ENCODE results near the gene ZNF408.

The ZNF408 gene

GRCh38 chr11:46725338-46726205, 24.7 kb downstream of the ZNF408 start:
- DNase-seq (ENCODE audit: extremely low read depth in 1 of 2, low read depth in 1 of 2), result no peak

GRCh38 chr11:46726206-46726862, 25.5 kb downstream of the ZNF408 start:
- no peak for DNase-seq (ENCODE audit: extremely low read depth in 1 of 2, low read depth in 1 of 2)

GRCh38 chr11:46727952-46728658, 27.3 kb downstream of the ZNF408 start:
- DNase-seq (ENCODE audit: extremely low read depth in 1 of 2, low read depth in 1 of 2), result no peak

- DNase-seq (ENCODE audit: extremely low read depth in 1 of 2, low read depth in 1 of 2), result no peak
These were observed 27.8 kb downstream of the ZNF408 start for GRCh38 chr11:46728659-46729040.

GRCh38 chr11:46729110-46730027, 28.5 kb downstream of the ZNF408 start:
- no peak for DNase-seq (ENCODE audit: extremely low read depth in 1 of 2, low read depth in 1 of 2)

- DNase-seq (ENCODE audit: extremely low read depth in 1 of 2, low read depth in 1 of 2), result no peak
These were observed 30.7 kb downstream of the ZNF408 start for GRCh38 chr11:46731545-46731944.

- DNase-seq (ENCODE audit: extremely low read depth in 1 of 2, low read depth in 1 of 2), result no peak
These were observed 32.4 kb downstream of the ZNF408 start for GRCh38 chr11:46733234-46733633.

GRCh38 chr11:46736146-46736545, 35.3 kb downstream of the ZNF408 start:
- no peak for DNase-seq (ENCODE audit: extremely low read depth in 1 of 2, low read depth in 1 of 2)

GRCh38 chr11:46736615-46737014, 35.8 kb downstream of the ZNF408 start:
- no peak for DNase-seq (ENCODE audit: extremely low read depth in 1 of 2, low read depth in 1 of 2)

- no peak for DNase-seq (ENCODE audit: extremely low read depth in 1 of 2, low read depth in 1 of 2)
These were observed 36.9 kb downstream of the ZNF408 start for GRCh38 chr11:46737699-46738098.

GRCh38 chr11:46738887-46739286, 38.1 kb downstream of the ZNF408 start:
- DNase-seq (ENCODE audit: extremely low read depth in 1 of 2, low read depth in 1 of 2), result no peak

GRCh38 chr11:46741600-46742484, 41.0 kb downstream of the ZNF408 start:
- no peak for DNase-seq (ENCODE audit: extremely low read depth in 1 of 2, low read depth in 1 of 2)

GRCh38 chr11:46743043-46743442, 42.2 kb downstream of the ZNF408 start:
- no peak for DNase-seq (ENCODE audit: extremely low read depth in 1 of 2, low read depth in 1 of 2)

GRCh38 chr11:46743693-46744339, 43.0 kb downstream of the ZNF408 start:
- no peak for DNase-seq (ENCODE audit: extremely low read depth in 1 of 2, low read depth in 1 of 2)

- no peak for DNase-seq (ENCODE audit: extremely low read depth in 1 of 2, low read depth in 1 of 2)
These were observed 44.5 kb downstream of the ZNF408 start for GRCh38 chr11:46745328-46745727.

- DNase-seq (ENCODE audit: extremely low read depth in 1 of 2, low read depth in 1 of 2), result no peak
These were observed 45.2 kb downstream of the ZNF408 start for GRCh38 chr11:46745995-46746394.

- no peak for DNase-seq (ENCODE audit: extremely low read depth in 1 of 2, low read depth in 1 of 2)
These were observed 46.3 kb downstream of the ZNF408 start for GRCh38 chr11:46747150-46747549.

All from activated CD8-positive, alpha-beta memory T cell treated with anti-CD3 and anti-CD28 coated beads for 1 hour (primary cell).